Neural cell (in vitro differentiated cells): Measurements from ENCODE around the gene CBR4.

Experiments
- EP300 ChIP-seq: fragments of 450-650 bp; conservative IDR thresholded peaks from 2 replicates; pipeline ENCODE4 v1.6.1; 2014; ENCODE audit warnings: antibody characterized with exemption, mild to moderate bottlenecking, moderate library complexity; ENCODE audit not compliant: poor library complexity, severe bottlenecking
- EZH2 ChIP-seq: fragments of 200-600, 300-800 bp; shearing (Covaris generic), sonication (generic); IDR thresholded peaks from 2 replicates; pipeline ENCODE4 v1.6.1; 2014; ENCODE audit warnings: antibody characterized with exemption, low read length, borderline replicate concordance, mild to moderate bottlenecking; ENCODE audit not compliant: insufficient read depth, poor library complexity, severe bottlenecking
- POLR2AphosphoS5 ChIP-seq: IDR thresholded peaks from 2 replicates; pipeline ENCODE4 v1.6.1; 2012
- TF ChIP-seq, protein P1 (sequence below): fragments of 450-650 bp; IDR thresholded peaks from 2 replicates; pipeline ENCODE4 v1.5.1; 2014; ENCODE audit warnings: antibody characterized with exemption, mild to moderate bottlenecking, moderate library complexity; ENCODE audit not compliant: poor library complexity, severe bottlenecking

DNA sequence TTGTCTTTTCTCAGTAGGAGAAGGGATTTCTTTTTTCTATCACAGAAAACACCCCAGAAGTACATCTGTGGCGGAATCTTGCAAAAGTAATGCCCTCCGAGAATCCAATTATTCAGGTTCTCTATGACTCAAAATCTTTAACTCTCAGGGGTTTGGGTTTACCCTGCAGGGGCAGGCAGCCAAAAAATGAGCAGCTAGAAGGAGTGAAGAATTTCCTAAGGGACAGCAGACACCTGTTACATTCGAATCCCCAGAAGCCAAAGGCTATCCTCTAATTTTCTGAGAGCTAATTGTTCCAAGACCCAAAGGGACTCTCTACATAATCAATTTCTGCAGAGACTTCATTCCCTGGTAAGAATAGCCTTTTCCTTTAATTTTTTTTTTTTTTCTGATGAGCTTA, 27.5 kb upstream of the CBR4 start:
- TF ChIP-seq, protein P1, sequence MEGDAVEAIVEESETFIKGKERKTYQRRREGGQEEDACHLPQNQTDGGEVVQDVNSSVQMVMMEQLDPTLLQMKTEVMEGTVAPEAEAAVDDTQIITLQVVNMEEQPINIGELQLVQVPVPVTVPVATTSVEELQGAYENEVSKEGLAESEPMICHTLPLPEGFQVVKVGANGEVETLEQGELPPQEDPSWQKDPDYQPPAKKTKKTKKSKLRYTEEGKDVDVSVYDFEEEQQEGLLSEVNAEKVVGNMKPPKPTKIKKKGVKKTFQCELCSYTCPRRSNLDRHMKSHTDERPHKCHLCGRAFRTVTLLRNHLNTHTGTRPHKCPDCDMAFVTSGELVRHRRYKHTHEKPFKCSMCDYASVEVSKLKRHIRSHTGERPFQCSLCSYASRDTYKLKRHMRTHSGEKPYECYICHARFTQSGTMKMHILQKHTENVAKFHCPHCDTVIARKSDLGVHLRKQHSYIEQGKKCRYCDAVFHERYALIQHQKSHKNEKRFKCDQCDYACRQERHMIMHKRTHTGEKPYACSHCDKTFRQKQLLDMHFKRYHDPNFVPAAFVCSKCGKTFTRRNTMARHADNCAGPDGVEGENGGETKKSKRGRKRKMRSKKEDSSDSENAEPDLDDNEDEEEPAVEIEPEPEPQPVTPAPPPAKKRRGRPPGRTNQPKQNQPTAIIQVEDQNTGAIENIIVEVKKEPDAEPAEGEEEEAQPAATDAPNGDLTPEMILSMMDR = no peak
- TF ChIP-seq EP300 (no peak), EZH2 (no peak), POLR2AphosphoS5 (no peak)
